Adipocyte (in vitro differentiated cells): Measurements from ENCODE around the gene SLC6A8.
"Not testable (repeated sequence)": the region's sequence is repeated elsewhere in the genome, so short reads cannot be mapped to it uniquely, and the experiment has no call there.

Source experiments
- DNase-seq: peaks from one replicate; pipeline ENCODE4 v3.0.0-alpha.2; 2015; ENCODE audit warnings: low read depth
- H3K27me3 ChIP-seq: replicated peaks from 2 replicates; pipeline ENCODE4 v1.7.0; 2013; ENCODE audit warnings: mild to moderate bottlenecking, low read length, moderate library complexity; ENCODE audit not compliant: control insufficient read depth, insufficient read depth
- H3K36me3 ChIP-seq: 2 replicates; pipeline ENCODE4 v1.7.0; 2013; ENCODE audit warnings: low read length, mild to moderate bottlenecking, moderate library complexity; ENCODE audit not compliant: control insufficient read depth, insufficient read depth, severe bottlenecking
- H3K4me1 ChIP-seq: 2 replicates; pipeline ENCODE4 v1.7.0; 2013; ENCODE audit warnings: mild to moderate bottlenecking, low read length, moderate library complexity; ENCODE audit not compliant: control insufficient read depth, insufficient read depth
- H3K4me3 ChIP-seq: 2 replicates; pipeline ENCODE4 v1.7.0; 2013; ENCODE audit warnings: mild to moderate bottlenecking, low read length, moderate library complexity
- H3K9ac ChIP-seq: 2 replicates; pipeline ENCODE4 v1.7.0; 2013; ENCODE audit warnings: mild to moderate bottlenecking, low read length, moderate library complexity
- H3K9me3 ChIP-seq: 2 replicates; pipeline ENCODE4 v1.7.0; 2013; ENCODE audit warnings: mild to moderate bottlenecking, low read length, moderate library complexity; ENCODE audit not compliant: control insufficient read depth

Gene SLC6A8

DNA sequence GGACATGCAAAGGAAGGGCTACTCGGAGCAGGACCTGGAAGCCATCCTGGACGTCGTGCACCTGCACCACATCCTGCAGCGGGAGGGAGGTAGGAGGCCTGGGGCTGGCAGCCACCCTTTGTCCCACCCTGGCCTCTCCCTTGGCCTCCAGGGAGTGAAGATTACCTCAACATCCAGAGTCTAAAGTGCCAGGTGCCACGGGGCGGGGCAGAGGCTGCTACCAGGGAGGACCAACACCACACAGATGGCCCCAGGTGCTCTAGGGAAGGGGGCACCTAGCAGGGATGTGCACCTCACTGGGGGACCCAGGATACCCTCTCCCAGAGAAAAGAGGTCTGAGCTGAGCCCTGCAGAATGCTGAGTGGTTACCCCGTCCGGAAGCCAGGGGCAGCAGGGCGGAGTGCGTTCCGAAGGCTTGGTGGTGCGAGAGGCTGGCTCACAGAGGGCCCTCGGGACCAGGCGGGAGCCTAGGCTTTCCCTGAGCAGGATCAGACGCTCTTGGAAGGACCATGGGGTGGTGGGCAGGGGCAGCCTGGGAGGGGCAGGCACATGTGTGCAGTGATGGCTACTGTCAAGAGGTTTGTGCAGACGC, 53.0 kb downstream of the SLC6A8 start:
- Histone ChIP-seq H3K4me1 (peaks cover 5% of the 10 kb centered on the region), H3K9me3 (no peaks in the 10 kb centered on the region), H3K27me3 (no peaks in the 10 kb centered on the region), H3K4me3 (no peak overlapping the region), H3K36me3 (peaks cover 16% of the 10 kb centered on the region), H3K9ac (no peak overlapping the region)
- DNase-seq, result no peak

DNA sequence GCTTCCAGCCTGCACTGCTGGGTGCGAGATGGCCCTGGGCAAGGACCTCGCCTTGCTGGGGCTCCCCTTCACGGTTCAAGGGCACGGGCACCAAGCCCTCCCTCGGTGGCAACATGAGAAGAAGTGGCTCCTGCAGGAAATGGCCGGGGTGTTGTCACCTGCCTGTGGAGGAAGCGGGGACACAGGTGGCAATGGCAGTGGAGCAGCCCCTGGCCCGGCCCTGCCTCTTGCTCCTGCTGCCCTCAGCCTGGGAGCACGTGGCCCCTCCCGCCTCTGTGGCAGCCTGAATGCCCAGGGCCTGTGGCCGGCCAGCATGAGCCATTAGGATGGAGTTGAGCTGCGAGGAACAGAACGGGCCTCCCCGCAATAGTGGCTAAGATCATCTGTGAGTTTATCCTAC, 53.7 kb downstream of the SLC6A8 start:
- H3K4me3 ChIP-seq, result no peak overlapping the region
- H3K9ac ChIP-seq, result no peak overlapping the region
- no peak for DNase-seq
- no peaks in the 10 kb centered on the region for H3K27me3 ChIP-seq
- H3K36me3 ChIP-seq, result peaks cover 15% of the 10 kb centered on the region
- no peaks in the 10 kb centered on the region for H3K9me3 ChIP-seq
- peaks cover 6% of the 10 kb centered on the region for H3K4me1 ChIP-seq

DNA sequence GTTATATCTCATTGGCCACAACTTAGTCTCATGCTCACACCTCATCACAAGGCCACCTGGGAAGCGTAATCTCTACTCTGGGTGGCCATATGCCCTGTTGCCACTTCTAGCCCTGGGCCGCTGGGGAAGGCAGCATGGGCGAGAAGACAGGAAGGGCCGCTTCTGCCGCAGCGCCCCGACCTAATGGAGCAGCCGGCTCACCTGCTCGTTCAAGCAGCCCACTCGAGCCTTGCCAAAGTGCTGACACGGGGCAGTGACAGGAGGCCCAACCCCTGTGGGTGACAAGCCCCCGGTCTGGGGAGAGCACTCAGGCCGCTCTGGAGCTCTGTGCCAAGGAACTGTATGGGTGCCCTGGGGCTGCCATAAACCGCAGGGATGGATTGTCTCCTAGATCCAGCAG, 54.4 kb downstream of the SLC6A8 start:
- H3K4me1 ChIP-seq, H3K27me3 ChIP-seq, DNase-seq, H3K9me3 ChIP-seq, H3K36me3 ChIP-seq, H3K4me3 ChIP-seq, H3K9ac ChIP-seq: not testable (repeated sequence)

DNA sequence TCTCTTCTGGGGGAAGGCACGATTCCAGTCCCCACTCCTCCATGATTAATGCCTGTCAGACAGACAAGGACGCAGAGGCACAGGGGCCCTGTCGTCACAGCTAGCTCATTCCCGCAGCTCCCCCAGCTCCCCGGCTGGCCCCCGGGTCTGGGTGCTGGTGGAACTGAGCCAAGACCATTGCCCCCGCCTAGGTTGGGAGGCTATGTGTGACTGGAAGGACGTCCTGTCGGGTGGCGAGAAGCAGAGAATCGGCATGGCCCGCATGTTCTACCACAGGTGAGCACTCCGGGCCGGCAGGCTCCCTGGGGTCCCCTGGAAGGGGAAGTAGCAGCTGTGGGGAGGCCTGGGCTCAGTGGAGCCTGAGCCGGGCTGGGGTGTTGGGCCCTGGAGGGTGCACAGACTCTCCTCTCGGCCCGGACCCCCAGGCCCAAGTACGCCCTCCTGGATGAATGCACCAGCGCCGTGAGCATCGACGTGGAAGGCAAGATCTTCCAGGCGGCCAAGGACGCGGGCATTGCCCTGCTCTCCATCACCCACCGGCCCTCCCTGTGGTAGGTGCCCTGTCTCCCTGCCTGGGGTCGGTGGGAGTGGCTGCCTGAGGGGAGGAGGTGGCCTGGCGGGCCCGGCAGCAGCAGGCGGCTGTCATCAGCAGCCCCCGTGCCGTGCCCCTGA, 55.2 kb downstream of the SLC6A8 start:
- DNase-seq, H3K36me3 ChIP-seq, H3K9me3 ChIP-seq, H3K27me3 ChIP-seq, H3K9ac ChIP-seq, H3K4me3 ChIP-seq: not testable (repeated sequence)
- H3K4me1 ChIP-seq, result peaks cover 13% of the 10 kb centered on the region

DNA sequence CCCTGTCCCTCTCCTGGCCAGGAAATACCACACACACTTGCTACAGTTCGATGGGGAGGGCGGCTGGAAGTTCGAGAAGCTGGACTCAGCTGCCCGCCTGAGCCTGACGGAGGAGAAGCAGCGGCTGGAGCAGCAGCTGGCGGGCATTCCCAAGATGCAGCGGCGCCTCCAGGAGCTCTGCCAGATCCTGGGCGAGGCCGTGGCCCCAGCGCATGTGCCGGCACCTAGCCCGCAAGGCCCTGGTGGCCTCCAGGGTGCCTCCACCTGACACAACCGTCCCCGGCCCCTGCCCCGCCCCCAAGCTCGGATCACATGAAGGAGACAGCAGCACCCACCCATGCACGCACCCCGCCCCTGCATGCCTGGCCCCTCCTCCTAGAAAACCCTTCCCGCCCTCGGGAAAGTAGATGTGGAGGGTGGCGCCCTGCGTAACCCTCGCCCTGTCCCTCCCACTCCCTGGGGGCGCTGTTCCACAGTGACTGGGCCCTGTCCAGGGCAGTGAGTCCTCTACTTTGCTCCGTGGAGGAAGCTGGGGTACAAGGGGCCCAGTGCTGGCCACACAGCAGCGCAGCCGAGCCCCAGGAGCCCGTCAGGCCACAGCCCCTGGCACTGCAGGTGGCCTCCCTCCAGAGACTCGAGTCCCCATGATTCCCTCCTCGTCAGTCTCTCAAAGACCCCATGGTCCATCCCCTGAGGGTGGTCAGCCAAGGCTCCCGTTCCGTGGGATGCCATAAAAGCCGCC, 55.9 kb downstream of the SLC6A8 start:
- not testable (repeated sequence) for H3K27me3 ChIP-seq, DNase-seq, H3K4me3 ChIP-seq, H3K36me3 ChIP-seq, H3K9me3 ChIP-seq
- Histone ChIP-seq H3K4me1 (peaks cover 13% of the 10 kb centered on the region), H3K9ac (peak overlapping the region; percentile 49)

DNA sequence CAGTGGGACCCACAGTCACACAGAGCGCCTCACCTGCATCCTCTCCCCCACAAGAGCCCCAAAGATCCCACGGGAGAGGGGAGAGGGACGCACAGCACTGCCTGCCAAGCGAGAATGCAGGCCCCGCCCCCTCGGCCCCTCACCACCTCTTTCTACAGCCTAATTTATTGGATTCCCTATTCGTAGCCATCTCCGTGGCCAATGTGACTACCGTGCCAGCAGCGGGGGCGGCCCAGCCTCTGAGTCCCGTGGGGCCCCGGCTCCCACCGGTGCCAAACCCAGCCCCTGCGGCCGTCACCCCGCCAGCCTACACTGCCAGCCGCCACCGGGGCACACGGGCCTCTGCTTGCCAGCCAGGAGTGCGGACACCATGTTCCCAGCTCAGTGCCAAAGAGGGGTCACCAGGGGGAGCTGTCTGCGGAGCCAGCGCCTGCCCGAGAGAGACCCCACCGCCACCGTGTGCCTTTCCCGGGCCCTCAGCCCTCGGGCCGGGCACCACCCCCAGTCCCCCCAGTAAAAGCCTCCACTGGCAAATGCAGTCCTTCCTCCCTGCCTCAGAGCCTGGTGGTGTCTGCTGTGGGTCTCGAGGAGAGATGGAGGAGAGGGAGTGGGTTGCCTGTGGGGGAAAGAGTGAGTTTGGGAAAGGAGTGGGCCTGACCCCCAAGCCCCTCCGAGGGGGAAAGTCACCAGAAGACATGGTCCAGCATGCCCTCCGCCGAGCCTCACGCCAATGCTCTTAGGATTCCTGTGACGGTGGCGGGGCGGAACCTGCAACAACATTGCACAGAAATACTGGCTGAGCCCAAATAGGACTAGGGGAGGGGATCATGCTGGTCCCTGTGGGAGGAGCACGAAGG, 56.7 kb downstream of the SLC6A8 start:
- DNase-seq, result no peak
- H3K4me1 ChIP-seq, result peaks cover 13% of the 10 kb centered on the region
- no peaks in the 10 kb centered on the region for H3K27me3 ChIP-seq
- peaks cover 4% of the 10 kb centered on the region for H3K36me3 ChIP-seq
- peak overlapping the region; percentile 49 for H3K9ac ChIP-seq
- H3K9me3 ChIP-seq, result no peaks in the 10 kb centered on the region
- no peak overlapping the region for H3K4me3 ChIP-seq

DNA sequence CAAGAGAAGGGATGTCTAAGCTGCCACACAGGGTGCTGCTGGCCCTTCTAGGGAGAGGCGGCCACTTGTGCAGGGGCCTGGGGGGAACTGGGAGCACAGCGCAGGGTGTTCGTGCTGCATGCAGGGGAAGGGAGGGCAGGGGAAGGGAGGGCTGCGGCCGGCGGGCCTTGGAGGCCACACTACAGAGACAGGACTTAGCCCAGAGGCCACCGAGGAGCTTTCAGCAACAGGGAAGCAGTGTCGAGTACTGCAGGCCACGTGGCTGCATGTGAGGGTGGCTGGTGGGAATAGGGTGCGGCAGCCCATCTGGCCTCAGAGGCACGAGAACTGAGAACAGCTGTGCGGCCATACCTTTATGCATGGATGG, 57.3 kb downstream of the SLC6A8 start:
- H3K9ac ChIP-seq, DNase-seq, H3K9me3 ChIP-seq, H3K36me3 ChIP-seq, H3K27me3 ChIP-seq, H3K4me3 ChIP-seq: not testable (repeated sequence)
- H3K4me1 ChIP-seq, result peaks cover 13% of the 10 kb centered on the region
